GM18909 (cell line): ENCODE results near the gene ZNF79.

Source experiments
- ATAC-seq: cut with Tn5 transposase; IDR thresholded peaks from one replicate; pipeline ENCODE4 v1.9.1; 2021; ENCODE audit warnings: mild to moderate bottlenecking; ENCODE audit not compliant: unreplicated experiment, poor library complexity

Gene ZNF79

GRCh38 chr9:127397646-127398274 lies 26.4 kb upstream of the ZNF79 start:
- no peak for ATAC-seq

- ATAC-seq = no peak
Observed at GRCh38 chr9:127398275-127398647, 25.9 kb upstream of the ZNF79 start.

GRCh38 chr9:127398715-127399400 lies 25.3 kb upstream of the ZNF79 start:
- ATAC-seq = no peak

- no peak for ATAC-seq
Observed at GRCh38 chr9:127399736-127400269, 24.4 kb upstream of the ZNF79 start.

- no peak for ATAC-seq
Observed at GRCh38 chr9:127402401-127403090, 21.6 kb upstream of the ZNF79 start.

GRCh38 chr9:127403507-127404192 lies 20.5 kb upstream of the ZNF79 start:
- ATAC-seq = no peak

- no peak for ATAC-seq
Observed at GRCh38 chr9:127404631-127405030, 19.6 kb upstream of the ZNF79 start.

- ATAC-seq = no peak
Observed at GRCh38 chr9:127405344-127406125, 18.6 kb upstream of the ZNF79 start.

GRCh38 chr9:127406799-127407491 lies 17.2 kb upstream of the ZNF79 start:
- no peak for ATAC-seq

GRCh38 chr9:127407492-127407843 lies 16.7 kb upstream of the ZNF79 start:
- ATAC-seq = no peak

GRCh38 chr9:127411122-127411521 lies 13.1 kb upstream of the ZNF79 start:
- ATAC-seq = no peak

GRCh38 chr9:127415141-127415540 lies 9.0 kb upstream of the ZNF79 start:
- ATAC-seq = no peak

GRCh38 chr9:127415657-127416056 lies 8.5 kb upstream of the ZNF79 start:
- no peak for ATAC-seq

- ATAC-seq = no peak
Observed at GRCh38 chr9:127417131-127418036, 6.8 kb upstream of the ZNF79 start.

GRCh38 chr9:127418037-127418471 lies 6.1 kb upstream of the ZNF79 start:
- no peak for ATAC-seq

- no peak for ATAC-seq
Observed at GRCh38 chr9:127419348-127419747, 4.8 kb upstream of the ZNF79 start.

GRCh38 chr9:127421057-127421456 lies 3.1 kb upstream of the ZNF79 start:
- ATAC-seq = no peak

GRCh38 chr9:127422133-127422782 lies 1.9 kb upstream of the ZNF79 start:
- no peak for ATAC-seq
